Neural crest cell (in vitro differentiated cells): ENCODE data around the gene HMCN2. TPM values are rescaled to one million over a fixed set of nuclear protein-coding genes. Genes with fewer than 3 reads are reported as not detected.

Experiments
- DNase-seq: peaks from one replicate; pipeline ENCODE4 v3.0.0; 2021; ENCODE audit warnings: low read depth, mixed read lengths, low spot score
- H3K27ac Mint-ChIP-seq: one replicate; pipeline ENCODE4 v1.8.0; 2021; ENCODE audit warnings: mild to moderate bottlenecking, mixed read lengths; ENCODE audit not compliant: unreplicated experiment
- H3K27me3 Mint-ChIP-seq: 2 replicates; pipeline ENCODE4 v1.8.0; 2021; ENCODE audit warnings: low read depth, mild to moderate bottlenecking, mixed read lengths
- H3K36me3 Mint-ChIP-seq: 2 replicates; pipeline ENCODE4 v1.8.0; 2021; ENCODE audit warnings: low read depth, mild to moderate bottlenecking, mixed read lengths
- H3K4me1 Mint-ChIP-seq: 2 replicates; pipeline ENCODE4 v1.8.0; 2021; ENCODE audit warnings: mixed read lengths
- H3K4me3 Mint-ChIP-seq: one replicate; pipeline ENCODE4 v1.8.0; 2021; ENCODE audit warnings: mild to moderate bottlenecking, mixed read lengths
- H3K9me3 Mint-ChIP-seq: 2 replicates; pipeline ENCODE4 v1.8.0; 2021; ENCODE audit warnings: mixed read lengths
- total RNA-seq: library from RNA; stranded (reverse); gene quantifications from 2 replicates; pipeline ENCODE4 v1.2.1, GENCODE V29; 2021
- TF ChIP-seq, protein P1 (sequence below): fragments of 200-600 bp; sonication (generic); conservative IDR thresholded peaks from 2 replicates; pipeline ENCODE4 v1.5.0; 2021; ENCODE audit warnings: antibody characterized with exemption, mild to moderate bottlenecking

Gene HMCN2
- total RNA-seq, 1 donor from 2014 or later: not detected

DNA sequence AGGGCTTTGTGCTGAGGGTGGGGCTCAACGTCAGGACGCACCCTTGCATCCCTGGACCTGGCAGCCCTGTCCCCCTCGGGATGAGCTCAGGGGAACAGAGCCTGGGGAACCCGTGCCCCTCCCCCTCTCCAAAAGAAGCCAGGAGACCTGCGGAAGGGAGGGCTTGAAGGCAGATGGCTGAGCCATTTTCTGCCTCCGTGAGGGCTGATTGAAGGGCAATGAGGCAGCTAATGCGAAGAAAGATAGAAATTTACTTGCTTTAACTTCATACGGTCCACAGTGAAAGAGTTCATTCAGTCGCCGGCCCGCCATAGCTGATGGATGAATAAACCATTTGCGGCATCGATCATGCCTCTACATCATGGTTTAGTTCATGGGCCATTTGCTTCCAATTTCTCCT is 208.0 kb downstream of the HMCN2 start:
- Mint-ChIP-seq H3K27me3 (peaks cover 41% of the 10 kb centered on the region), H3K9me3 (no peaks in the 10 kb centered on the region), H3K27ac (no peak overlapping the region), H3K4me1 (peaks cover 37% of the 10 kb centered on the region), H3K4me3 (peak overlapping the region; percentile 54), H3K36me3 (no peaks in the 10 kb centered on the region)
- TF ChIP-seq, protein P1, sequence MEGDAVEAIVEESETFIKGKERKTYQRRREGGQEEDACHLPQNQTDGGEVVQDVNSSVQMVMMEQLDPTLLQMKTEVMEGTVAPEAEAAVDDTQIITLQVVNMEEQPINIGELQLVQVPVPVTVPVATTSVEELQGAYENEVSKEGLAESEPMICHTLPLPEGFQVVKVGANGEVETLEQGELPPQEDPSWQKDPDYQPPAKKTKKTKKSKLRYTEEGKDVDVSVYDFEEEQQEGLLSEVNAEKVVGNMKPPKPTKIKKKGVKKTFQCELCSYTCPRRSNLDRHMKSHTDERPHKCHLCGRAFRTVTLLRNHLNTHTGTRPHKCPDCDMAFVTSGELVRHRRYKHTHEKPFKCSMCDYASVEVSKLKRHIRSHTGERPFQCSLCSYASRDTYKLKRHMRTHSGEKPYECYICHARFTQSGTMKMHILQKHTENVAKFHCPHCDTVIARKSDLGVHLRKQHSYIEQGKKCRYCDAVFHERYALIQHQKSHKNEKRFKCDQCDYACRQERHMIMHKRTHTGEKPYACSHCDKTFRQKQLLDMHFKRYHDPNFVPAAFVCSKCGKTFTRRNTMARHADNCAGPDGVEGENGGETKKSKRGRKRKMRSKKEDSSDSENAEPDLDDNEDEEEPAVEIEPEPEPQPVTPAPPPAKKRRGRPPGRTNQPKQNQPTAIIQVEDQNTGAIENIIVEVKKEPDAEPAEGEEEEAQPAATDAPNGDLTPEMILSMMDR: no peak
- no peak for DNase-seq

DNA sequence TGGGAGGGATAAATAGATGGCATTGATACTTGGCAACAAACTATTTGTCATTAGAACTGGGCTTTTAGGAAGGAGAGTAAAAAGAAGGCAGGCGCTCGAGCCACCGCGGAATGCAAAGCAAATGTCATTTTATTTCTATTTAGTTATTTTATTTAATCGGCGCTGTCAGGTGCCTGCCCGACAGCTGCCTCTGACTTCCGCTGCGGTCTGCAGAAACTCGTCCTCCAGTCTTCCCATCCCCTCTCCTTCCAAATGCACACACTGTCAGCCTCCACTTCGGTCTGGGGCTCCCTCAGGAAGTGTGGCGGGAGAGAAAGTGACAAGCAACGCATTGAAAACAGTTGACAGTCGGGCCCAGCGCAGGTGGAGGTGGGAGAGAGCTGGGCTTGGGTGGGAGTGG is 208.5 kb downstream of the HMCN2 start:
- Mint-ChIP-seq H3K4me3 (no peak overlapping the region), H3K27ac (no peak overlapping the region)

GRCh38 chr9:130476151-130476730 is 210.7 kb downstream of the HMCN2 start:
- Mint-ChIP-seq H3K27me3 (peaks cover 35% of the 10 kb centered on the region), H3K9me3 (no peaks in the 10 kb centered on the region), H3K27ac (no peak overlapping the region), H3K36me3 (no peaks in the 10 kb centered on the region), H3K4me3 (no peak overlapping the region), H3K4me1 (peaks cover 50% of the 10 kb centered on the region)
- TF ChIP-seq, protein P1: no peak
- DNase-seq: no peak

More for the DNA sequence above, 208.5 kb downstream of the HMCN2 start:
- H3K36me3 Mint-ChIP-seq: no peaks in the 10 kb centered on the region
- H3K9me3 Mint-ChIP-seq: no peaks in the 10 kb centered on the region
- H3K4me1 Mint-ChIP-seq: peaks cover 42% of the 10 kb centered on the region
- DNase-seq: no peak
- peaks cover 40% of the 10 kb centered on the region for H3K27me3 Mint-ChIP-seq
- TF ChIP-seq, protein P1: no peak

DNA sequence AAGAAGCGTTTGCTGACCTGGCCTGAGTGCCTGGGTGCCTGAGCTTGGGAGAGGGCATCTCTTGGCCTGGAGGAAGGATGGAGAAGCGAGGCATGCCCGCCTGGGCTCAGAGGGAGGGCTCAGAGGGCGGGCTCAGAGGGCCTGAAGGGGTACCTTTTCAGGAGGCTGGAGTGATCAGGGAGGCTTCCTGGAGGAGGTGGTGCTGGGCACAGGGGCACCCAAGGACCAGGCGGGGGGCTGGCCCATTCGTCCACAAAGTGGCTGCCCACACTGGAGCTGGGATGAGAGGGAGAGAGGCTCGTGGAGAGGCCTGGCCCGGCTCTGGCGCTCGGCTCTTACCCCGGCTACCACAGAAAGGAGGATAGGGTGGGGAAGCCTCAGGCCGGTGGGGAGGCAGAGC is 212.0 kb downstream of the HMCN2 start:
- DNase-seq: no peak
- no peaks in the 10 kb centered on the region for H3K36me3 Mint-ChIP-seq
- H3K27ac Mint-ChIP-seq: no peak overlapping the region
- peaks cover 40% of the 10 kb centered on the region for H3K27me3 Mint-ChIP-seq
- peaks cover 47% of the 10 kb centered on the region for H3K4me1 Mint-ChIP-seq
- TF ChIP-seq, protein P1: no peak
- no peaks in the 10 kb centered on the region for H3K9me3 Mint-ChIP-seq
- no peak overlapping the region for H3K4me3 Mint-ChIP-seq

DNA sequence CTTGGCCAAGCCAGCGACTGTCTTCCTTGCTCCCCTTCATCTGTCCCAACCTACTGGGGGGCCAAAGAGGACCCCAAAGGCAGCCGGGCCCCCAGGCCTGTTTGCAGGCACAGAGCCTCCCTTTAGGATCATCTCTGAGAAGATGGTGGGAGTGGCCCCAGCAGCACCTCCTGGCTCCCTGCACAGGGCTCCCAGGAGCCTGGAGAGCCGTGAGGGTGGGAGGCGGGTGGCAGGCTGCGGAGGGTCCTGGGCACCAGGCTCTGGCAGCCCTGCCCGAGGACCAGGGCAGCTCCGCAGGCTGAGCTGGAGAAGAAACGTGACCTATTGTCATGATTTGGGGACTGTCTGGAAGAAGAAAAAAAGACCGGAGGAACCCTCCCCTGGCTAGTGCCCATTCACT is 212.6 kb downstream of the HMCN2 start:
- peaks cover 46% of the 10 kb centered on the region for H3K27me3 Mint-ChIP-seq
- no peak for DNase-seq
- no peak overlapping the region for H3K27ac Mint-ChIP-seq
- H3K4me3 Mint-ChIP-seq: no peak overlapping the region
- no peaks in the 10 kb centered on the region for H3K9me3 Mint-ChIP-seq
- H3K4me1 Mint-ChIP-seq: peaks cover 49% of the 10 kb centered on the region
- TF ChIP-seq, protein P1: no peak
- H3K36me3 Mint-ChIP-seq: no peaks in the 10 kb centered on the region
